ENCODE results near the gene LMBR1.
"Not testable (repeated sequence)": the region's sequence is repeated elsewhere in the genome, so short reads cannot be mapped to it uniquely, and the experiment has no call there.

LMBR1 gene

GRCh38 chr7:156903232-156903909, 10.4 kb upstream of the LMBR1 start:
- FAIRE-seq, result no peak

- FAIRE-seq, result not testable (repeated sequence)
These were observed 7.1 kb upstream of the LMBR1 start for GRCh38 chr7:156900093-156900492.

DNA sequence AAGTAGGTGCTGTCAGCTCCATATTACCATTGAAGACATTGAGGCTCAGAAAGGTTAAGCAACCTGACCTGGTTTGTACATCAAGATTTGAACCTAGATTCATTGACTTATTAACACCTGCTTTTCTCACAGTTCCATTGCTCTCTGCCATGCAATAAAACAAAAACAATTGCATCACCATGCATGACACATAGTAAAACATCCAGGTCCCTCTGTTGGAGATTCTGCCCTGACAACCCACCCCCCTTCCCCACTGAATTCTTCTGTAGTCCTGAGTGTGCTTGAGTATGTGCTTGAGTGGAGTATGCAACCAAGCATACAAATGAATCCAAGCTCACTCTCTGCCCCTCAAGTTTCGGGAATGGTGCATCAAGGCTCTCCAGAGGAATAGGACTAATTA, 6.0 kb upstream of the LMBR1 start:
- no peak for FAIRE-seq

DNA sequence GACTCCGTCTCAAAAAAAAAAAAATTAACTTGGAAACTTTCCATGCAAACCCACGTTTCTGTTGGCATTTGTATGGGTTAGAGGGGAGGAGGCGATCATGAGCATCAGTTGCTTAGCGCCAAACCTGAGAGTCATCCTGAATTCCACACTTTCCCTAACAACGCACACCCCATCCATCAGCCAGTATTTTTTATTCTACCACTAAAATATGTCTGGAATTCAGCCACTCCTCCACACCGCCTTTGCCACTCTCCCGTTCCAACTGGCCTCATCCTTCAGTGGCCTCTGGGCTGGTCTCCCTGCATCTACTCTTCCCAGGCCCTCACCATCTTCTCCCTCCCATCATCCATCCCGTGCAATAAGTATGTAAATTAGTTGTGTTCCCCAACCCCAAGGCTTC, 4.7 kb upstream of the LMBR1 start:
- no peak for FAIRE-seq

DNA sequence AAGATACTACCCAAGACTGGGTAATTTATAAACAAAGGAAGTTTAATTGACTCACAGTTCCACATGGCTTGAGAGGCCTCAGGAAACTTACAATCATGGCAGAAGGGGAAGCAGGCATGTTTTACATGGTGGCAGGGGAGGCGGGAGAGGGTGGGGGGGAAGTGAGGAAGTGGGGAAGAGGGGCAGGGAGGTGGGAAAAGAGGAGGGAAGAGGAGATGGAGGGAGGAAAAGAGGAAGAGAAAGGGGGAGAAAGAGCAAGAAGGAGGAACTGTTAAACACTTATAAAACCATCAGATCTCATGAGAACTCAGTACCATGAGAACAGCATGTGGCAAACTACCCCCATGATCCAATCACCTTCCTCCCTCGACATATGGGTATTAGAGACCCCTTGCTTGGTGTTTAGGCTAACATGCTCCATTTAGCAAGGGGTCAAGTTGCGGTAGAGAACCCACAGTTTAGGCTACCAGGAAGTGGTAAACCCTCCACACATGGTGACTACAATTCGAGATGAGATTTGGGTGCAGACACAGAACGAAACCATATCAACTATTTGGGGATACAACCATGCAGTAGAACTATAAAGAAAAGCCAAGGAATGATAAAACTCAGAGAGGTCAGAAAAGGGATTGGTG, 3.5 kb upstream of the LMBR1 start:
- FAIRE-seq, result no peak

GRCh38 chr7:156895024-156895780, 2.2 kb upstream of the LMBR1 start:
- FAIRE-seq, result no peak

- FAIRE-seq, result no peak
These were observed 742 bp downstream of the LMBR1 start for GRCh38 chr7:156892081-156892800.

GRCh38 chr7:156889746-156890145, 3.2 kb downstream of the LMBR1 start:
- no peak for FAIRE-seq

GRCh38 chr7:156889089-156889488, 3.9 kb downstream of the LMBR1 start:
- FAIRE-seq, result no peak

DNA sequence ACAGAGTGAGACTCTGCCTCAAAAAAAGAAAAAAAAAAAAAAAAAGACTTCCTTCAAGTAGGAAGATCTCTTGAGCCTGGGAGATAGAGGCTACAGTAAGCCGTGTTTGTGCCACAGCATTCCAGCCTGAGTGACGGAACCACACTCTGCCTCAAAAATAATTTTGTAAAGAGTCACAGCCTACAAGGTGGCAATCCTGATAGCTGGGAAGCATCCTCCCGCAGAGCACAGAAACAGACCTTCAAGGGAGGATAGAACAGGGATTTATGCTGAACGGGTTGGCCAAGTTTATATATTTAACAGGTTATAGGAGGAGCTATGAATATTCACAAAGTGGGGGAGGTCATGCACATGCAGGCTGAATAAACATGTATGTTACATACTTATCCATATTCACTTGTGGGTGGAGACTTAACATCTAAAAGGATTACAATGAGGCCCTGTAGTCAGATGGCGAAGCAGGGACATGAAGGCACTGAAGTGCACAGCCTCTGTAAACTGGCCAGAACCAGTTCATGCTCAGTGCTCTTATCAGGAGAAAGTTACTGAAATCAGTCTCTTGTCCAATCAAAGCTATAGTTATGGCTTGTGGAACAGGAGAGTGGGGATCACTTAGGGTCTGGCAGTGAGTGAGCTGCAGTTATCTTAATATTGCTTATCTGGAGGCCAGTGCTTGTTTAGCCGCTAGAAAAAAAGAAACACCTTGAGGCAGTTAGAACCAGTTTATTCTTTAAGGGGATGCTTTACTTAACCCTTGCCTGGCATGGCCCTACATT, 6.8 kb downstream of the LMBR1 start:
- FAIRE-seq, result no peak

DNA sequence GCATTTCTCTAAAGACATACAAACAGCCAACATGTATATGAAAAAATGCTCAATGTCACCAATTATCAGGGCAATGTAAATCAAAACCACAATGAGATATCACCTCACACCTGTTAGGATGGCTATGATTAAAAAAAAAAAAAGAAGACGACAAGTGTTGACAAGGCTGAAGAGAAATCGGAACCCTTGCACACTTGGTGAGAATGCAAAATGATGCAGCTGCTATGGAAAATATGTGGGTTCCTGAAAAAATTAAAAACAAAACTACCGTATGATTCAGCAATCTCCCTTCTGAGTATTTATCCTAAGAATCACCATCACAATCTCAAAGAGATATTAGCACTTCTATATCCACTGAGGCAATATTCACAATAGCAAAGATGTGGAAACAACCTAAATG, 11.3 kb downstream of the LMBR1 start:
- FAIRE-seq, result no peak

DNA sequence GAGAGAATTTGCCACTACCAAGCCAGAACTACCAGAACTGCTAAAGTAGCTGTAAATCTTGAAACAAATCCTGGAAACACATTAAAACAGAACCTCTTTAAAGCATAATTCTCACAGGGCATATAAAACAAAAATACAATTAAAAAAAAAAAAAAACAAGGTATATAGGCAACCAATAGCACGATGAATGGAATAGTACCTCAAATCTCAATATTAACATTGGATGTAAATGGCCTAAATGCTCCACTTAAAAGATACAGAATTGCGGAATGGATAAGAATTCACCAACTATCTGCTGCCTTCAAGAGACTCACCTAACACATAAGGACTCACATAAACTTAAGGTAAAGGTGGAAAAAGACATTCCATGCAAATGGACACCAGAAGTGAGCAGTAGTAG, 17.2 kb downstream of the LMBR1 start:
- FAIRE-seq, result no peak

DNA sequence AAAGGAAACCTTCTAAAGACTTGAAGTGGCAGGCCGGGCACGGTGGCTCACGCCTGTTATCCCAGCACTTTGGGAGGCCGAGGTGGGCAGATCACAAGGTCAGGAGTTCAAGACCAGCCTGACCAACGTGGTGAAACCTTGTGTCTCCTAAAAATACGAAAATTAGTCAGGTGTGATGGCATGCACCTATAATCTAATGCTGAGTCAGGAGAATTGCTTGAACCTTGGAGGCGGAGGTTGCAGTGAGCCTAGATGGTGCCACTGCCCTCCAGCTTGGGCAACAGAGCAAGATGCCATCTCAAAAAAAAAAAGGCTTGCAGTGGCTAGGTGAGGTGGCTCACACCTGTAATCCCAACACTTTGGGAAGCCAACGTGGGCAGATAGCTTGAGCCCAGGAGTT, 24.6 kb downstream of the LMBR1 start:
- not testable (repeated sequence) for FAIRE-seq

DNA sequence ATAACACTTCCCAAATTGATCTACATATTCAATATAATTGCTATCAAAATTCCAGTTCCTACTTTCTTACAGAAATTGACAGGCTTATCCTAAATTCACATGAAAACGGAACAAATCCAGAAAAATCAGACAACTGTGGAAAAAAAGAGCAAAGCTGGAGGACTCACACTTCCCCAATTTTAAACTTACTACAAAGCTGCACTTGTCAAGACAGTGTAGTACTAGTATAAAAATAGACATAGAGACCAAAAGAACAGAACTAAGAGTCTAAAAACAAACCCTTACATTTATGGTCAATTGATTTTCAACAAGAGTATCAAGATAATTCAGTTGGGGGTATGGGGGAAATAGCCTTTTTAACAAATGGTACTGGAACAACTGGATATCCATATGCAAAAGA, 27.5 kb downstream of the LMBR1 start:
- FAIRE-seq, result no peak

DNA sequence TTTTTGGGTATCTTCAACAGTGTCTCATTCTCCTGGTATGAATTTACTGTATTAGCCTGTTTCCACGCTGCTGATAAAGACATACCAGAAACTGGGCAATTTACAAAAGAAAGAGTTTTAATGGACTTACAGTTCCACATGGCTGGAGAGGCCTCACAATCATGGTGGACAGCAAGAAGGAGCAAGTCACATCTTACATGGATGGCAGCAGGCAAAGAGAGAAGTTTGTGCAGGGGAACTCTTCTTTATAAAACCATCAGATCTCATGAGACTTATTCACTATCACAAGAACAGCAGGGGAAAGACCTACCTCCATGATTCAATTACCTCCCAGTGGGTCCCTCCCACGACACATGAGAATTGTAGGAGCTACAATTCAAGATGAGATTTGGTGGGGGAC, 31.0 kb downstream of the LMBR1 start:
- FAIRE-seq, result not testable (repeated sequence)

DNA sequence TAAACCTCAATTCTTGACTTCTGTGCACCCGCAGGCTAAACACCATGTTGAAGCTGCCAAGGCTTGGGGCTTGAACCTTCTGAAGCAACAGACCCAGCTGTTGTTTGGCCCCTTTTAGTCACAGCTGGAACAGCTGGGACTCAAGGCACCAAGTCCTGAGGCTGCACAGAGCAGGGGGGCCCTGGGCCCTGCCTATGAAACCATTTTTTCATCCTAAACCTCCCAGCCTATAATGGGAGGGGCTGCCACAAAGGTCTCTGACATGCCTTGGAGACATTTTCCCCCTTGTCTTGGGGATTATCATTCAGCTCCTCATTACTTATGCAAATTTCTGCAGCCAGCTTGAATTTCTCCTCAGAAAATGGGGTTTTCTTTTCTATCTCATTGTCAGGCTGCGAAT, 31.8 kb downstream of the LMBR1 start:
- FAIRE-seq, result no peak

DNA sequence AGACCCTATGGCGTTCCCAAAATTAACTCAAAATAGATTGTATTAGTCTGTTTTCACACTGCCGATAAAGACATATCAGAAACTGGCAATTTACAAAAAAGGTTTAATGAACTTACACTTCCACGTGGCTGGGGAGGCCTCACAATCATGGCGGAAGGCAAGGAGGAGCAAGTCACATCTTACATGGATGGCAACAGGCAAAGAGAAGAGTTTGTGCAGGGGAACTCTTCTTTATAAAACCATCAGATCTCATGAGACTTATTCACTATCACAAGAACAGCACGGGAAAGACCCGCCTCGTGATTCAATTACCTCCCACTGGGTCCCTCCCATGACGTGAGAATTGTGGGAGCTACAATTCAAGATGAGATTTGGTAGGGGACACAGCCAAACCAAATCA, 32.9 kb downstream of the LMBR1 start:
- FAIRE-seq, result not testable (repeated sequence)

- FAIRE-seq, result no peak
These were observed 34.5 kb downstream of the LMBR1 start for GRCh38 chr7:156858523-156858922.

- no peak for FAIRE-seq
These were observed 35.2 kb downstream of the LMBR1 start for GRCh38 chr7:156857757-156858156.

DNA sequence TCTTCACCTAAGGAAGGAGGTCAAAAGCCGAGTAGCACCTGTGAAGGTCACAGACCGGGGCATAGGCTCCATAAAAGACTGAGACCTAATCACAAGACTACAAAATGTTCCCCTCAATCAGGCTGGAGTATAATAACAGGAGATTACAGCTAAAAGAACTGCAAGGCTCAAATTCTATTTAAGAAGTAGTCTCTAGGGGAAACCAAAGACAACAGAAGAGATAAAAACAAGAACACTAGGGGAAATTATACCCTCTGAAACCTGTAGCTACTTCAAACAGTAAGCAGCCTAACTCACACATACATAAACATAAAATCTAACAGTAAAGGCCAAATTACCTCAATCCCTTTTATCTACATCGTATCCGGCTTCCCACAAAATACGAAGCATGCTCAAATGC, 38.3 kb downstream of the LMBR1 start:
- no peak for FAIRE-seq

DNA sequence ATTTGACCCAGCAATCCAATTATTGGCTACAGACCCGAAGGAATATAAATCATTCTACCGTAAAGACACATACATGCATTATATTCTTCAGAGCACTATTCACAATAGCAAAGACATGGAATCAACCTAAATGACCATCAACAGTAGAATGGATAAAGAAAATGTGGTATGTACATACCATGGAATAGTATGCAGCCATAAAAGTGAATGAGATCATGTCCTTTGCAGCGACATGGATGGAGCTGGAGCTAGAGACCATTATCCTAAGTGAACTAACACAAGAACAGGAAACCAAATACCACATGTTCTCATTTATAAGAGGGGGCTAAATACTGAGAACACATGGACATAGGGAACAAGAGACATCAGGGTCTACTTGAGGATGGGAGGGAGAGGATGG, 44.0 kb downstream of the LMBR1 start:
- no peak for FAIRE-seq

- no peak for FAIRE-seq
These were observed 47.4 kb downstream of the LMBR1 start for GRCh38 chr7:156845379-156846101.

Measured in TTC549 (cell line).